ENCODE data around the gene DEAF1.
"Not testable (repeated sequence)": the region's sequence is repeated elsewhere in the genome, so short reads cannot be mapped to it uniquely, and the experiment has no call there.

The DEAF1 gene

GRCh38 chr11:679271-680207 is 15.5 kb downstream of the DEAF1 start:
- DNase-seq, result no peak

- DNase-seq, result no peak
Observed at GRCh38 chr11:678297-678696, 16.7 kb downstream of the DEAF1 start.

GRCh38 chr11:674406-674805 is 20.6 kb downstream of the DEAF1 start:
- no peak for DNase-seq

DNA sequence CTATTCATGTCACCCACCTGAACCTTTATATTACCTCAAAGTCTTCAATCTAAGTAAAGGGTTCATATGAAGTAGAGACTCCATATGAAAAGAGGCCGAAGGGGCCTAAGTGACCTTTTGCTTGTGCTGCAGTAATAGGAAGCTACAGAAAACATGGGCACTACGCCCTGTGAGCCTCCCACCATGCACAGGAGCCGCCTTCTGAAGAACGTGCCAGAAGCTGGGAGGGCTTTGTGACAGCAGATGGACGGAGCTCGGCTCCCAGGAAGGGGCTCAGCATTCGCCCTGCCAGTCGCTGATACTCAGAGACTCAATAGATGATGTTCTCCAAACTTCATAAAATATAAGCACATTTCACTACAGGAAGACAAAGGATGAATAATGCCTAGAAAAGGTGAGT is 21.2 kb downstream of the DEAF1 start:
- DNase-seq, result no peak

GRCh38 chr11:665704-666281 is 29.2 kb downstream of the DEAF1 start:
- DNase-seq, result no peak

GRCh38 chr11:665062-665703 is 29.8 kb downstream of the DEAF1 start:
- no peak for DNase-seq

DNA sequence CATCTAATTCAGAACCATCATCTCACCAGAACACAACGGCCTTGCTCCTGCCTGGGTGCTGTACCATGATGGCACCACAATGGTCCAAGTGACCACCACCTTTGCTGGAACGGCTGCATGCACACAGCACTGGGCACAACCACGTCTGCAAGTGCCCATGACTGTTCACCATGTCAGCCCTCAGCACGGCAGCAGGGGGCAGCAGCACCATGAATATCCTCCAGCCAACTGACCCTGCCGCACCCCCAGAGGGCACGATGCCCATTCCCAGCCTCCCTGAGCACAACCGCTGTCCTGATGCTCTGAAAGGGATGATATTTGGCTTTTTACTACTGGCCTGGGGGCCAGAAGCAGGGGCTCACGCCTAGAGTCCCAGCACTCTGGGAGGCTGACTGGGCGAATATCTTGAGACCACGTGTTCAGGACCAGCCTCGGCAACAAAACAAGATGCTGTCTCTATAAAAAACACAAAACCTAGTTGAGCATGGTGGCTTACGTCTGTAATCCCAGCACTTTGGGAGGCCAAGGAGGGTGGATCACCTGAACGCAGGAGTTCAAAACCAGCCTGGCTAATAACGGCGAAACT is 32.2 kb downstream of the DEAF1 start:
- no peak for DNase-seq

DNA sequence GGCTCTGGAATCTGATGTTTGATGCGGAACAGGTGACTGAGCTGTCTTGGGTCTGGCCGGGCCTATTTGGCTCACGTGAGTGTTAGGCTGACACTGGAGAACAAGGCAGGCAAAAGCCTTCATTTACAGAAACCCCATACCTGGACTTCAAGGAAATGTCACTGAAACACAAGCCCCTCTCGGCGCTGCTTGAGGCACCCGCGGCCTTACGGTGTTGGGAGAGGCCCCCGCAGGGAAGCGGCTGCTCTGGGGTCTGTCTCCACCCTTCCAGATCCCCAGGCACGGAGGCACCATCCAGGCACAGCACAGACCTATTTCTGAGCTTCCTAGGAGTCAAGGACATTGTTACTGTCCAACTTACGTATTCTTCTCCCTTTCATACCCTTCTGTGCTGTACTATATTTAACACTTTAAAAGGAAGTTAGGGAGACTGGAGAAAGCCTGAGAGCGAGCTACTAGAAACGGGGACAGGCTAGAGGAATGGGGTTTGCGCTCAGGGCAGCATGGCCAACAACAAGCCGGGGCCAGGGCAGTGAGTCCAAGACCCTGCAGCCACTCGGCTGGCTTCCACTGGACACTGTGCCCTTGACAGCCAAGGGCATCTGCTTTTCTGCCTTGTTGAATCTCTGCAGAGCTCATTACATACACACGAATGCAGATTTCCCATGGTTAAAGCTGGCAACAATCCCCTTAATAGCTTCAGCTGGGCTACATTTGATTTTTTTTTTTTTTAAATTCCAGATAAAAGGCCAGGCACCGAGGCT is 34.2 kb downstream of the DEAF1 start:
- no peak for DNase-seq

- DNase-seq, result no peak
Observed at GRCh38 chr11:660281-660680, 34.7 kb downstream of the DEAF1 start.

DNA sequence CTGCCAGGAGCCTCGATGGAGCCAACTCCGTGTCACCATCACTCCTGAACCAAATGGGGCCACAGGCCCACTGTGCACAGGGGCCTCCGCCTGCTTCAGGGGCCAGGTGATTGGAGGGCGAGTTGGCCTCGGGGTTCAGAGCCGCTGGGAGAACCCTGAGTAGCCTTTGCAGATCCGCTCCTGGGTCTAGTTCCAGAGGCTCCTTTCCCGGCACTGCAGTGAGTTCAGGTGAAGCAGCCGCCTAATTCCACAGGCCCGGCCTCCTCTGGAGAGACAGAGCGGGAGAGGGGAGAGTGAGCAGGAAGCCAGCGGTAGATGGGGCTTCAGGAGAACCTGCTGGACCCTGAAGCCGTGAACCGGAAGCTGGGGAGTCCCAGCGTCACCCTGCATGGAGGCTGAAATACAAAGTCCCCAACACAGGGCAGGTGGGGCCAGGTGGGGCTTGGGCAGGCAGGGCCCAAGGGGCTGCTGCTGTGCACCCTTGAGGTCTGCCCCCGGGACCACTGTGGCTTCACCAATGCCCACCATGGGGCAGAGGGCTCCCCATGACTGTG is 35.4 kb downstream of the DEAF1 start:
- no peak for DNase-seq

- no peak for DNase-seq
Observed at GRCh38 chr11:657691-658126, 37.3 kb downstream of the DEAF1 start.

DNA sequence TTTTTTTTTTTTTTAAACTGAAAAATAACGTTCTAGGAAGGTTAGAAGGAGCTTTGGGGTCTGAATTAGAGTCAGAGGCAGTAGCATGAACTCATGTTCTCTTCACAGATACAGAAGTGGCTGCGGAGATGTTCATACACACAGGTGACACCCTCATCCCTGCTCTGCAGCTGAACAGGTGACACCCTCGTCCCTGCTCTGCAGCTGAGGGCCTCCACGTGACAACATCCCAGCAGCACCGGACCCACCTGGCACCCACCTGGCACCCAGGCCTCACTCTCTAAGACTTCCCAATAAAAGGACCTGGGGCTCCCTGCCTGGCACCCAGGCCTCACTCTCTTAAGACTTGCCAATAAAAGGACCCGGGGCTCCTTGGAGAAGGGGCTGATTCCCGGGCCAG is 38.2 kb downstream of the DEAF1 start:
- no peak for DNase-seq

DNA sequence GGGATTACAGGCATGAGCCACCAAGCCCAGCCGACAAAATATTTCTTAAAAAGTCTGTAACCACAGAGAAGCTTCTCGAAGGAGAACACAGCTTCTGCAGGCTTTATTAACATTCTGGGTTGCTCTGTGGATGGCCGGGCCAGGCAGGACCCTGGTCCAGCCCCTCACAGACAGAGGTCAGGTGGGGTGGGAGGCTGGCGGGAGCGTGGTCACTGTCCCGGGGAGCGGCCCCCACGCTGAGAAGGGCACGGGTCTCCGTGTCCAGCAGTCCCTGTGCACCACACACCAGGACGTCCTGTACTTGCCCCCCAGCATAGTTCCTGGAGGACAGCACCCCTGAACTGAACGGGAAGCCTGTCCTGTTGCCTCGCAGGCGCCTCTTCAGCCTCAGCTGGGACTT is 38.6 kb downstream of the DEAF1 start:
- DNase-seq, result no peak

GRCh38 chr11:655036-655726 is 39.8 kb downstream of the DEAF1 start:
- DNase-seq, result no peak

DNA sequence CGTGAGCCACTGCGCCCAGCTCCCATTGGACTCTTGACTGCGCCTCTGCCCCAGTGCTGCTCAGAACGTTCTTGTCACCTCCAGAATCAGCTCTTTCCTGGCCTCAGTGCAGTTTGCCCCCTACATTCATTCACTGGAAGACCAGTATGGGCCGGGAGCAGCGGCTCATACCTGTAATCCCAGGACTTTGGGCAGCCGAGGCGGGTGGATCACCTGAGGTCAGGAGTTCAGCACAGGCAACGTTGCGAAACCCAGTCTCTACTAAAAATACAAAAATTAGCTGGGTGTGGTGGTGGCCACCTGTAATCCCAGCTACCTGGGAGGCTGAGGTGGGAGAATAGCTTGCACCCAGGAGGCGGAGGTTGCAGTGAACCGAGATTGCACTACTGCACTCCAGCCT is 40.6 kb downstream of the DEAF1 start:
- not testable (repeated sequence) for DNase-seq

GRCh38 chr11:653837-654236 is 41.2 kb downstream of the DEAF1 start:
- no peak for DNase-seq

DNA sequence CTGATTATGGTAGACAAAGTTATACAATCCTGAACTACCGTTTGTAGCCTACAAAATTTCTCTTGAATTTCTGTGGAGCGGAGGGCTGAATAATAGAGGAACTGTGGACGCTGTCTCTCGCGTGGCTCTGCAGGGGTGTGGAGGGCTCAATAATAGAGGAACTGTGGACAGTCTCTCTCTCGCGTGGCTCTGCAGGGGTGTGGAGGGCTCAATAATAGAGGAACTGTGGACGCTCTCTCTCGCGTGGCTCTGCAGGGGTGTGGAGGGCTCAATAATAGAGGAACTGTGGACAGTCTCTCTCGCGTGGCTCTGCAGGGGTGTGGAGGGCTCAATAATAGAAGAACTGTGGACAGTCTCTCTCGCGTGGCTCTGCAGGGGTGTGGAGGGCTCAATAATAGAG is 41.9 kb downstream of the DEAF1 start:
- DNase-seq, result not testable (repeated sequence)

- DNase-seq, result no peak
Observed at GRCh38 chr11:650482-650881, 44.5 kb downstream of the DEAF1 start.

DNA sequence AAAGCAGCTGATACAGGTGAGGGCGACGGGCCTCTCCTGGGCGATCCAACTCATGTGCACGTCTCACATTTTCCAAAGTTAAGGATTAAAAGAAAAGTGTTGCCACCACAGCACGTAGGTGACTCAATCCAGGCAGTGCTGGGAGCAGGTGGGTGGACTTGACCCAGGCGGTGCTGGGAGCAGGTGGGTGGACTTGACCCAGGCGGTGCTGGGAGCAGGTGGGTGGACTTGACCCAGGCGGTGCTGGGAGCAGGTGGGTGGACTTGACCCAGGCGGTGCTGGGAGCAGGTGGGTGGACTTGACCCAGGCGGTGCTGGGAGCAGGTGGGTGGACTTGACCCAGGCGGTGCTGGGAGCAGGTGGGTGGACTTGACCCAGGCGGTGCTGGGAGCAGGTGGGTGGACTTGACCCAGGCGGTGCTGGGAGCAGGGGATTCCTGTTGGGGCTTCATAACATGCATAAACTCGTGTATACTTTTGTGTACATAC is 47.3 kb downstream of the DEAF1 start:
- not testable (repeated sequence) for DNase-seq

- DNase-seq, result no peak
Observed at GRCh38 chr11:646214-646613, 48.8 kb downstream of the DEAF1 start.

GRCh38 chr11:645536-645935 is 49.5 kb downstream of the DEAF1 start:
- DNase-seq, result no peak
